OCI-LY7 (cell line): ENCODE data around the gene AZGP1. TPM values are rescaled to one million over a fixed set of nuclear protein-coding genes. Genes with fewer than 3 reads are reported as not detected.

ENCODE experiments used
- BruUV-seq: library from RNA; stranded (reverse); fragments of 400-500 nt; replicated peaks from 2 replicates; lab custom pipeline; 2021; lab: Mats Ljungman, UMichigan
- CTCF ChIA-PET: fragments of 300-600 bp; sonication (Branson Sonifier 250); formaldehyde crosslinking; loops from one replicate; lab custom pipeline; 2022; ENCODE audit warnings: antibody characterized with exemption; ENCODE audit not compliant: unreplicated experiment; lab: Charles Lee
- POLR2A ChIA-PET: fragments of 300-600 bp; sonication (Branson Sonifier 250); formaldehyde crosslinking; loops from one replicate; lab custom pipeline; 2022; ENCODE audit warnings: antibody characterized with exemption; lab: Charles Lee
- DNase-seq: peaks from one replicate; pipeline ENCODE4 v3.0.0-alpha.2; 2015; ENCODE audit warnings: low spot score
- H2AFZ ChIP-seq: fragments of 200-600 bp; sonication (generic), shearing (Covaris generic); 2 replicates; pipeline ENCODE4 v1.6.1; 2014; ENCODE audit warnings: mild to moderate bottlenecking, antibody characterized with exemption, low read length, moderate library complexity
- H3K27ac ChIP-seq: fragments of 200-600 bp; sonication (generic); 2 replicates; pipeline ENCODE4 v1.5.1; 2014; ENCODE audit warnings: mixed run types, low read depth, mild to moderate bottlenecking, moderate library complexity, low read length, inconsistent platforms; ENCODE audit not compliant: poor library complexity, severe bottlenecking
- H3K36me3 ChIP-seq: fragments of 200-600 bp; sonication (generic); 2 replicates; pipeline ENCODE4 v1.6.1; 2014; ENCODE audit warnings: mild to moderate bottlenecking, antibody characterized with exemption, low read length, moderate library complexity, mixed read lengths; ENCODE audit not compliant: insufficient read depth
- H3K4me1 ChIP-seq: fragments of 200-600 bp; sonication (generic); 2 replicates; pipeline ENCODE4 v1.5.1; 2014; ENCODE audit warnings: mild to moderate bottlenecking, low read length; ENCODE audit not compliant: insufficient read depth, poor library complexity, severe bottlenecking
- H3K4me2 ChIP-seq: fragments of 200-600 bp; sonication (generic); 2 replicates; pipeline ENCODE4 v1.6.1; 2014; ENCODE audit warnings: mild to moderate bottlenecking, low read length
- H3K4me3 ChIP-seq: fragments of 200-600 bp; sonication (generic); 2 replicates; pipeline ENCODE4 v1.5.1; 2014; ENCODE audit warnings: mild to moderate bottlenecking, low read depth, low read length; ENCODE audit not compliant: poor library complexity, severe bottlenecking
- H3K79me2 ChIP-seq: fragments of 200-600 bp; sonication (generic); 2 replicates; pipeline ENCODE4 v1.6.1; 2016; ENCODE audit warnings: low read depth, mild to moderate bottlenecking, low read length, moderate library complexity, mixed read lengths; ENCODE audit not compliant: insufficient read depth
- H3K9me2 ChIP-seq: fragments of 200-600 bp; sonication (generic); 2 replicates; pipeline ENCODE4 v1.6.1; 2016; ENCODE audit warnings: mild to moderate bottlenecking, low read length, mixed read lengths; ENCODE audit not compliant: insufficient read depth
- H3K9me3 ChIP-seq: fragments of 200-600 bp; sonication (generic); 2 replicates; pipeline ENCODE4 v1.6.1; 2014; ENCODE audit warnings: mild to moderate bottlenecking, mixed run types, low read length, mixed read lengths
- H4K20me1 ChIP-seq: fragments of 200-600 bp; sonication (generic); 2 replicates; pipeline ENCODE4 v1.6.1; 2014; ENCODE audit warnings: mild to moderate bottlenecking, antibody characterized with exemption, low read length, moderate library complexity, mixed read lengths; ENCODE audit not compliant: insufficient read depth
- CTCF ChIP-seq: fragments of 200-600 bp; sonication (generic); conservative IDR thresholded peaks from 2 replicates; pipeline ENCODE4 v1.5.1; 2014; ENCODE audit warnings: mild to moderate bottlenecking, antibody characterized with exemption, low read length, moderate library complexity, mixed read lengths
- EZH2phosphoT487 ChIP-seq: fragments of 200-600 bp; sonication (generic); IDR thresholded peaks from 2 replicates; pipeline ENCODE4 v1.6.1; 2018; ENCODE audit warnings: low read depth, borderline replicate concordance, mild to moderate bottlenecking, mixed run types, antibody characterized with exemption, low read length, moderate library complexity, mixed read lengths
- intact Hi-C: fragments of 100-400 bp; cut with micrococcal nuclease; formaldehyde crosslinking; loops from one replicate; pipeline ENCODE4 v1.10.0; 2022; ENCODE audit not compliant: unreplicated experiment
- total RNA-seq, 2 experiments: library from RNA; depleted of rRNA in 1 of 2; stranded (reverse); fragments of >200 nt in 1 of 2; shearing (Covaris generic) in 1 of 2; gene quantifications; 2 replicates each; pipeline ENCODE4 v1.2.3, GENCODE V29; 2014 to 2022

Gene AZGP1
- total RNA-seq, 2 experiments from 2014 or later = 0.60 to 0.89 TPM

- Histone ChIP-seq H3K79me2 (no peaks in the 10 kb centered on the region), H4K20me1 (no peaks in the 10 kb centered on the region), H3K27ac (no peak overlapping the region), H3K4me1 (no peaks in the 10 kb centered on the region), H3K36me3 (no peaks in the 10 kb centered on the region), H3K4me3 (no peak overlapping the region), H3K9me2 (no peaks in the 10 kb centered on the region), H3K9me3 (no peaks in the 10 kb centered on the region), H2AFZ (no peak overlapping the region), H3K4me2 (no peak overlapping the region)
- DNase-seq = no peak
- intact Hi-C loops = no loop called here
- TF ChIP-seq EZH2phosphoT487 = no peak
- no peak for TF ChIP-seq CTCF
- no TSS peak for BruUV-seq
- CTCF ChIA-PET = no interaction called here
- POLR2A ChIA-PET = no interaction called here
These were observed 45.5 kb downstream of the AZGP1 start for GRCh38 chr7:99930376-99930775.

- no peaks in the 10 kb centered on the region for H4K20me1 ChIP-seq
- H3K4me3 ChIP-seq = no peak overlapping the region
- no peaks in the 10 kb centered on the region for H3K36me3 ChIP-seq
- TF ChIP-seq CTCF (no peak), EZH2phosphoT487 (no peak)
- no peaks in the 10 kb centered on the region for H3K9me2 ChIP-seq
- ChIA-PET CTCF (no interaction called here), POLR2A (no interaction called here)
- no peak overlapping the region; the same call in 1 of the 2 replicates for H3K4me2 ChIP-seq
- no peaks in the 10 kb centered on the region for H3K9me3 ChIP-seq
- no peak for DNase-seq
- intact Hi-C loops = no loop called here
- no peak overlapping the region for H3K27ac ChIP-seq
- no peaks in the 10 kb centered on the region for H3K4me1 ChIP-seq
- no peaks in the 10 kb centered on the region for H3K79me2 ChIP-seq
- no TSS peak for BruUV-seq
- H2AFZ ChIP-seq = no peak overlapping the region
These were observed 46.1 kb downstream of the AZGP1 start for GRCh38 chr7:99929730-99930053.

GRCh38 chr7:99928994-99929729 is 46.7 kb downstream of the AZGP1 start, which contains the start of gene GJC3:
Gene GJC3, minus strand, starts transcription at chr7:99929620. Its CDS starts 0 bp downstream, at chr7:99929620.
- TF ChIP-seq EZH2phosphoT487 (no peak), CTCF (peak; percentile 35; the same call in 1 of the 2 replicates)
- intact Hi-C loops = no loop called here
- H4K20me1 ChIP-seq = no peaks in the 10 kb centered on the region
- no peak within 1 kb of the TSS for H3K27ac ChIP-seq
- CTCF ChIA-PET = no interaction called here
- BruUV-seq = no TSS peak
- POLR2A ChIA-PET = no interaction called here
- peak; percentile 6 for DNase-seq
- no peaks in the 10 kb centered on the region for H3K36me3 ChIP-seq
- no peak within 1 kb of the TSS for H3K4me3 ChIP-seq
- no peak within 1 kb of the TSS for H2AFZ ChIP-seq
- peak within 1 kb of the TSS; percentile 13; the same call in 1 of the 2 replicates for H3K4me2 ChIP-seq
- H3K79me2 ChIP-seq = no peaks in the 10 kb centered on the region
- H3K9me3 ChIP-seq = no peaks in the 10 kb centered on the region
- H3K4me1 ChIP-seq = no peaks in the 10 kb centered on the region
- no peaks in the 10 kb centered on the region for H3K9me2 ChIP-seq
